GM12878 (cell line): ENCODE measurements around the gene CMSS1. TPM values are rescaled to one million over a fixed set of nuclear protein-coding genes. Genes with fewer than 3 reads are reported as not detected.

Experiments used
- ATAC-seq: fragments of 200-7000 bp; cut with Tn5 transposase; 3 replicates; pipeline ENCODE4 v1.9.1; 2020; ENCODE audit warnings: mild to moderate bottlenecking, moderate library complexity
- BruUV-seq: library from RNA; stranded (reverse); fragments of 400-500 nt; replicated peaks from 2 replicates; lab custom pipeline; 2021; lab: Mats Ljungman, UMichigan
- CTCF ChIA-PET: fragments of 300-600 bp; sonication (Branson Sonifier 250); formaldehyde crosslinking; extraction: SDS; loops from one replicate; lab custom pipeline; 2021; ENCODE audit warnings: inconsistent platforms; lab: Yijun Ruan, JAX
- POLR2A ChIA-PET: fragments of 350-600 bp; formaldehyde crosslinking; extraction: SDS; loops from one replicate; lab custom pipeline; 2021; ENCODE audit warnings: inconsistent platforms; lab: Charles Lee
- RAD21 ChIA-PET: fragments of 300-600 bp; sonication (Branson Sonifier 250); formaldehyde crosslinking; loops from one replicate; lab custom pipeline; 2023; ENCODE audit warnings: antibody characterized with exemption; ENCODE audit not compliant: unreplicated experiment; lab: Charles Lee
- SMC1A ChIA-PET: fragments of 300-600 bp; sonication (Branson Sonifier 250); formaldehyde crosslinking; loops from one replicate; lab custom pipeline; 2023; ENCODE audit not compliant: unreplicated experiment, uncharacterized antibody; lab: Charles Lee
- DNase-seq: peaks from one replicate; pipeline ENCODE4 v3.0.0-alpha.2; 2011; ENCODE audit warnings: low read depth, low spot score
- FAIRE-seq: peaks from 3 replicates; lab custom pipeline; 2011; peaks lifted over from hg19 to GRCh38; lab: Jason Lieb, UNC
- H2AFZ ChIP-seq: 2 replicates; pipeline ENCODE4 v1.6.0; 2011; ENCODE audit warnings: low read depth, low read length, control low read depth; ENCODE audit not compliant: control insufficient read depth
- H3K27ac ChIP-seq: 2 replicates; pipeline ENCODE4 v1.5.1; 2011; ENCODE audit warnings: control low read depth; ENCODE audit not compliant: control insufficient read depth, insufficient read depth
- H3K27me3 ChIP-seq, 2 experiments: replicated peaks in 1 of 2; 2 replicates each; pipeline versions ENCODE4 v1.6.0 to v1.6.1; 2011; ENCODE audit warnings: low read length in 1 of 2; ENCODE audit not compliant: control insufficient read depth in 2 of 2, insufficient read depth in 2 of 2
- H3K36me3 ChIP-seq, 2 experiments: 2 replicates each; pipeline ENCODE4 v1.5.1; 2011; ENCODE audit warnings: low read length in 1 of 2; ENCODE audit not compliant: control insufficient read depth in 2 of 2, insufficient read depth in 2 of 2
- H3K4me1 ChIP-seq: 2 replicates; pipeline ENCODE4 v1.6.1; 2011; ENCODE audit warnings: mild to moderate bottlenecking, low read length, moderate library complexity, mixed read lengths; ENCODE audit not compliant: control insufficient read depth, insufficient read depth
- H3K4me2 ChIP-seq: 2 replicates; pipeline ENCODE4 v1.6.0; 2011; ENCODE audit warnings: control low read depth; ENCODE audit not compliant: control insufficient read depth, insufficient read depth
- H3K4me3 ChIP-seq: fragments of 200-600 bp; sonication (generic); 2 replicates; pipeline ENCODE4 v1.5.1; 2016
- H3K79me2 ChIP-seq: 2 replicates; pipeline ENCODE4 v1.6.0; 2011; ENCODE audit warnings: low read length; ENCODE audit not compliant: control insufficient read depth, insufficient read depth
- H3K9ac ChIP-seq: 2 replicates; pipeline ENCODE4 v1.8.0; 2011; ENCODE audit warnings: low read length, control low read depth, mixed read lengths; ENCODE audit not compliant: control insufficient read depth, insufficient read depth
- H3K9me3 ChIP-seq: replicated peaks from 3 replicates; pipeline ENCODE4 v1.5.1; 2011; ENCODE audit warnings: mild to moderate bottlenecking, low read length; ENCODE audit not compliant: control insufficient read depth, insufficient read depth
- H4K20me1 ChIP-seq: 2 replicates; pipeline ENCODE4 v1.6.0; 2011; ENCODE audit not compliant: control insufficient read depth, insufficient read depth
- CEBPB ChIP-seq, 2 experiments: fragments of 150-350 bp in 1 of 2; IDR thresholded peaks; 2 replicates each; pipeline ENCODE4 v1.6.1; 2012 to 2014; ENCODE audit warnings: low read depth in 2 of 2, low read length in 2 of 2, borderline replicate concordance in 1 of 2, inconsistent platforms in 1 of 2
- EGR1 ChIP-seq, 2 experiments: IDR thresholded peaks; 1 replicate in 1 of 2; 2 replicates in 1 of 2; pipeline ENCODE4 v1.6.1; 2011 to 2012; ENCODE audit warnings: low read depth in 2 of 2, low read length in 2 of 2, borderline replicate concordance in 1 of 2, mild to moderate bottlenecking in 1 of 2, moderate library complexity in 1 of 2
- IRF4 ChIP-seq: IDR thresholded peaks from 2 replicates; pipeline ENCODE4 v1.6.1; 2011; ENCODE audit warnings: low read depth, low read length
- KAT2A ChIP-seq: conservative IDR thresholded peaks from 2 replicates; pipeline ENCODE4 v1.6.1; 2011; ENCODE audit warnings: low read depth, low read length; ENCODE audit not compliant: control insufficient read depth
- KLF5 ChIP-seq: fragments of 450-650 bp; IDR thresholded peaks from 2 replicates; pipeline ENCODE4 v1.6.1; 2014; ENCODE audit warnings: mild to moderate bottlenecking; ENCODE audit not compliant: partially characterized antibody
- MTA2 ChIP-seq: fragments of 450-650 bp; IDR thresholded peaks from 2 replicates; pipeline ENCODE4 v1.6.1; 2016; ENCODE audit warnings: low read depth, mild to moderate bottlenecking, moderate library complexity
- NFIC ChIP-seq: IDR thresholded peaks from 2 replicates; pipeline ENCODE4 v1.6.1; 2012; ENCODE audit warnings: low read depth, mild to moderate bottlenecking, inconsistent platforms, low read length, moderate library complexity
- TBL1XR1 ChIP-seq: IDR thresholded peaks from 2 replicates; pipeline ENCODE4 v1.6.1; 2012; ENCODE audit warnings: low read depth, low read length, improper control_type of control experiment
- WRNIP1 ChIP-seq: IDR thresholded peaks from 2 replicates; pipeline ENCODE4 v1.6.1; 2011; ENCODE audit warnings: low read depth, low read length, improper control_type of control experiment, borderline replicate concordance
- YY1 ChIP-seq: IDR thresholded peaks from 2 replicates; pipeline ENCODE4 v1.6.1; 2011; ENCODE audit warnings: low read depth, mild to moderate bottlenecking, low read length
- ZNF217 ChIP-seq: fragments of 450-650 bp; IDR thresholded peaks from 2 replicates; pipeline ENCODE4 v1.6.1; 2017; ENCODE audit warnings: antibody characterized with exemption, mild to moderate bottlenecking
- ZNF274 ChIP-seq: IDR thresholded peaks from one replicate; pipeline ENCODE4 v1.8.0; 2011; ENCODE audit not compliant: insufficient read length, insufficient read depth
- WGBS: methylation state at CpG from one replicate; pipeline ENCODE4 v1.1.6; 2016; ENCODE audit warnings: low lambda C conversion rate; ENCODE audit not compliant: insufficient replicate concordance, insufficient coverage; ENCODE audit errors: missing lambda C conversion rate; 5-methylcytosine and 5-hydroxymethylcytosine counted together
- in situ Hi-C: fragments of 300-500 bp; cut with MboI; formaldehyde crosslinking; loops from 9 replicates; pipeline ENCODE4 v1.14.3; 2018; ENCODE audit warnings: mixed read lengths
- intact Hi-C: fragments of 100-400 bp; cut with micrococcal nuclease; formaldehyde crosslinking; loops from one replicate; pipeline ENCODE4 v1.14.2; 2022; ENCODE audit not compliant: unreplicated experiment
- polyA plus RNA-seq, 11 experiments: library from polyadenylated mRNA; depleted of rRNA in 4 of 11; unstranded in 6 of 11; stranded (reverse) in 5 of 11; fragments of >200 nt; fragmentation: Nextera tagmentation in 4 of 11; fragmentation: Illumina TruSeq in 1 of 11; extraction: Ambion mirVana in 4 of 11; extraction: Trizol in 1 of 11; gene quantifications; 1 replicate in 1 of 11; 2 replicates in 10 of 11; pipeline versions ENCODE4 v1.2.1 to v1.2.3, GENCODE V29; 2011 to 2016; ENCODE audit warnings: inconsistent platforms in 2 of 11, missing spikeins in 2 of 11, low read depth in 1 of 11
- total RNA-seq, 4 experiments: library from RNA; depleted of rRNA in 3 of 4; stranded (reverse); fragments of >200 nt in 3 of 4; fragmentation: Illumina TruSeq in 1 of 4; extraction: Trizol in 1 of 4; gene quantifications; 2 replicates each; pipeline versions ENCODE4 v1.2.1 to v1.2.3, GENCODE V29; 2013 to 2021
- TF ChIP-seq, protein P1 (sequence below): IDR thresholded peaks from 2 replicates; pipeline ENCODE4 v1.6.1; 2012; ENCODE audit warnings: mild to moderate bottlenecking, low read depth, low read length
- TF ChIP-seq, protein P2 (sequence below): IDR thresholded peaks from 2 replicates; pipeline ENCODE4 v1.6.1; 2012; ENCODE audit warnings: low read length, inconsistent platforms
- TF ChIP-seq, protein P3 (sequence below): fragments of 450-650 bp; IDR thresholded peaks from 2 replicates; pipeline ENCODE4 v1.6.1; 2016; ENCODE audit warnings: mild to moderate bottlenecking
- TF ChIP-seq, protein P4 (sequence below): IDR thresholded peaks from 2 replicates; pipeline ENCODE4 v1.6.1; 2011; ENCODE audit warnings: low read depth, low read length, improper control_type of control experiment, borderline replicate concordance

The CMSS1 gene
- total and polyA plus RNA-seq, 10 of the 15 experiments (the other 5 are each of a cell fraction or from before 2014, with no cell fraction given): 31.0 to 118 (median 70.1) TPM

DNA sequence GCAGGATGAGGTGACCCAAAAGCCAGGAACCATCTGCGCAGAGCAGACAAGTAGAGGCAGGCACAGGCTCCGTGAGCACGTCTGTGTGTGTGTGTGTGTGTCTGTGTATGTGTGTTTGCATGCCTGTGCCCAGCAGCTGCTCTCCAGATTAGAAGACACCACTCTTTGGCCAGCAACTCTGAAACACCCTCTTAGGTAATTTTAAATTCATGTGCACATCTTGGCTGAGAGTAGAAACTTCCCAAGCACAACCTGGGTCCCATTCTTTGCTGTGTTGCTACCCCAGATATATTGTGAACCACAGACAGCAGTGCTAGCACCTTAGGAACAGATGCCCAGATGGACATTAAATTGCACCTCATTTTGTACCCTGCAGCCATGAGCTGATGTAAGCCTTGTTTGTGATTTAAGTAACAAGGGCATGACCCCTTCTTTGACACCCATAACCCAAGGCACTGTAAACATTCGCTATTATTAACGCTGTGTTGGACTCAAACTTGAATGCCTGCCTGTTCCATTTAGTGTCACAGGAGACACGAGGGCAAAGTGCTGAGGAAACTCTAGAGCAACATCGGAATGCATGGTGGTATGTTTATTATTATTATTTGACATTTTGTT lies 296.9 kb downstream of the CMSS1 start, which contains the start of gene FILIP1L:
Gene FILIP1L, minus strand, starts transcription at position 89 of the 618 bp plus-strand sequence.
- SMC1A ChIA-PET: no interaction called here
- Histone ChIP-seq H3K79me2 (no peaks in the 10 kb centered on the region), H3K9me3 (no peaks in the 10 kb centered on the region), H3K27ac (no peak within 1 kb of the TSS), H2AFZ (no peak within 1 kb of the TSS), H3K9ac (no peak within 1 kb of the TSS), H3K4me2 (no peak within 1 kb of the TSS), H4K20me1 (no peaks in the 10 kb centered on the region), H3K4me3 (no peak within 1 kb of the TSS), H3K36me3 (no peaks in the 10 kb centered on the region), H3K4me1 (no peaks in the 10 kb centered on the region), H3K27me3 (no peaks in the 10 kb centered on the region)
- RAD21 ChIA-PET: no interaction called here
- FAIRE-seq (no peak), ATAC-seq (no peak), DNase-seq (no peak)
- in situ Hi-C loops: no loop called here
- CTCF ChIA-PET: interaction anchor here (1.9 kb wide), 1 partner anchor 11 kb away, joined by 6 read pairs; no protein-coding TSS in a partner anchor
- intact Hi-C loops: no loop called here
- POLR2A ChIA-PET: no interaction called here
- no TSS peak for BruUV-seq
- WGBS: 97% methylated on average over 7 of the region's 7 CpGs
- no peak for TF ChIP-seq KLF5
- no peak for TF ChIP-seq NFIC
- TF ChIP-seq ZNF274: no peak
- TF ChIP-seq, protein P1, sequence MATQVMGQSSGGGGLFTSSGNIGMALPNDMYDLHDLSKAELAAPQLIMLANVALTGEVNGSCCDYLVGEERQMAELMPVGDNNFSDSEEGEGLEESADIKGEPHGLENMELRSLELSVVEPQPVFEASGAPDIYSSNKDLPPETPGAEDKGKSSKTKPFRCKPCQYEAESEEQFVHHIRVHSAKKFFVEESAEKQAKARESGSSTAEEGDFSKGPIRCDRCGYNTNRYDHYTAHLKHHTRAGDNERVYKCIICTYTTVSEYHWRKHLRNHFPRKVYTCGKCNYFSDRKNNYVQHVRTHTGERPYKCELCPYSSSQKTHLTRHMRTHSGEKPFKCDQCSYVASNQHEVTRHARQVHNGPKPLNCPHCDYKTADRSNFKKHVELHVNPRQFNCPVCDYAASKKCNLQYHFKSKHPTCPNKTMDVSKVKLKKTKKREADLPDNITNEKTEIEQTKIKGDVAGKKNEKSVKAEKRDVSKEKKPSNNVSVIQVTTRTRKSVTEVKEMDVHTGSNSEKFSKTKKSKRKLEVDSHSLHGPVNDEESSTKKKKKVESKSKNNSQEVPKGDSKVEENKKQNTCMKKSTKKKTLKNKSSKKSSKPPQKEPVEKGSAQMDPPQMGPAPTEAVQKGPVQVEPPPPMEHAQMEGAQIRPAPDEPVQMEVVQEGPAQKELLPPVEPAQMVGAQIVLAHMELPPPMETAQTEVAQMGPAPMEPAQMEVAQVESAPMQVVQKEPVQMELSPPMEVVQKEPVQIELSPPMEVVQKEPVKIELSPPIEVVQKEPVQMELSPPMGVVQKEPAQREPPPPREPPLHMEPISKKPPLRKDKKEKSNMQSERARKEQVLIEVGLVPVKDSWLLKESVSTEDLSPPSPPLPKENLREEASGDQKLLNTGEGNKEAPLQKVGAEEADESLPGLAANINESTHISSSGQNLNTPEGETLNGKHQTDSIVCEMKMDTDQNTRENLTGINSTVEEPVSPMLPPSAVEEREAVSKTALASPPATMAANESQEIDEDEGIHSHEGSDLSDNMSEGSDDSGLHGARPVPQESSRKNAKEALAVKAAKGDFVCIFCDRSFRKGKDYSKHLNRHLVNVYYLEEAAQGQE: no peak
- TF ChIP-seq, protein P2, sequence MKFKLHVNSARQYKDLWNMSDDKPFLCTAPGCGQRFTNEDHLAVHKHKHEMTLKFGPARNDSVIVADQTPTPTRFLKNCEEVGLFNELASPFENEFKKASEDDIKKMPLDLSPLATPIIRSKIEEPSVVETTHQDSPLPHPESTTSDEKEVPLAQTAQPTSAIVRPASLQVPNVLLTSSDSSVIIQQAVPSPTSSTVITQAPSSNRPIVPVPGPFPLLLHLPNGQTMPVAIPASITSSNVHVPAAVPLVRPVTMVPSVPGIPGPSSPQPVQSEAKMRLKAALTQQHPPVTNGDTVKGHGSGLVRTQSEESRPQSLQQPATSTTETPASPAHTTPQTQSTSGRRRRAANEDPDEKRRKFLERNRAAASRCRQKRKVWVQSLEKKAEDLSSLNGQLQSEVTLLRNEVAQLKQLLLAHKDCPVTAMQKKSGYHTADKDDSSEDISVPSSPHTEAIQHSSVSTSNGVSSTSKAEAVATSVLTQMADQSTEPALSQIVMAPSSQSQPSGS: no peak
- no peak for TF ChIP-seq EGR1 (IDR thresholded peaks at IDR 0.05; ENCODE audit: borderline replicate concordance in 1 of 2, low read depth in 2 of 2, low read length in 2 of 2)
- TF ChIP-seq YY1: no peak
- no peak for TF ChIP-seq CEBPB (IDR thresholded peaks at IDR 0.05; ENCODE audit: borderline replicate concordance in 1 of 2, low read depth in 2 of 2, low read length in 2 of 2)
- no peak for TF ChIP-seq KAT2A
- TF ChIP-seq, protein P3, sequence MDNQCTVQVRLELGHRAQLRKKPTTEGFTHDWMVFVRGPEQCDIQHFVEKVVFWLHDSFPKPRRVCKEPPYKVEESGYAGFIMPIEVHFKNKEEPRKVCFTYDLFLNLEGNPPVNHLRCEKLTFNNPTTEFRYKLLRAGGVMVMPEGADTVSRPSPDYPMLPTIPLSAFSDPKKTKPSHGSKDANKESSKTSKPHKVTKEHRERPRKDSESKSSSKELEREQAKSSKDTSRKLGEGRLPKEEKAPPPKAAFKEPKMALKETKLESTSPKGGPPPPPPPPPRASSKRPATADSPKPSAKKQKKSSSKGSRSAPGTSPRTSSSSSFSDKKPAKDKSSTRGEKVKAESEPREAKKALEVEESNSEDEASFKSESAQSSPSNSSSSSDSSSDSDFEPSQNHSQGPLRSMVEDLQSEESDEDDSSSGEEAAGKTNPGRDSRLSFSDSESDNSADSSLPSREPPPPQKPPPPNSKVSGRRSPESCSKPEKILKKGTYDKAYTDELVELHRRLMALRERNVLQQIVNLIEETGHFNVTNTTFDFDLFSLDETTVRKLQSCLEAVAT: no peak
- no peak for TF ChIP-seq IRF4
- TF ChIP-seq ZNF217: no peak
- TF ChIP-seq TBL1XR1: no peak
- TF ChIP-seq MTA2: no peak
- TF ChIP-seq, protein P4, sequence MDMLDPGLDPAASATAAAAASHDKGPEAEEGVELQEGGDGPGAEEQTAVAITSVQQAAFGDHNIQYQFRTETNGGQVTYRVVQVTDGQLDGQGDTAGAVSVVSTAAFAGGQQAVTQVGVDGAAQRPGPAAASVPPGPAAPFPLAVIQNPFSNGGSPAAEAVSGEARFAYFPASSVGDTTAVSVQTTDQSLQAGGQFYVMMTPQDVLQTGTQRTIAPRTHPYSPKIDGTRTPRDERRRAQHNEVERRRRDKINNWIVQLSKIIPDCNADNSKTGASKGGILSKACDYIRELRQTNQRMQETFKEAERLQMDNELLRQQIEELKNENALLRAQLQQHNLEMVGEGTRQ: no peak
- TF ChIP-seq WRNIP1: no peak
